ENCODE data around the gene WDR37. TPM values are rescaled to one million over a fixed set of nuclear protein-coding genes. Genes with fewer than 3 reads are reported as not detected.

The WDR37 gene
- total RNA-seq, 1 experiment from 2014 or later, result 14.2 TPM

DNA sequence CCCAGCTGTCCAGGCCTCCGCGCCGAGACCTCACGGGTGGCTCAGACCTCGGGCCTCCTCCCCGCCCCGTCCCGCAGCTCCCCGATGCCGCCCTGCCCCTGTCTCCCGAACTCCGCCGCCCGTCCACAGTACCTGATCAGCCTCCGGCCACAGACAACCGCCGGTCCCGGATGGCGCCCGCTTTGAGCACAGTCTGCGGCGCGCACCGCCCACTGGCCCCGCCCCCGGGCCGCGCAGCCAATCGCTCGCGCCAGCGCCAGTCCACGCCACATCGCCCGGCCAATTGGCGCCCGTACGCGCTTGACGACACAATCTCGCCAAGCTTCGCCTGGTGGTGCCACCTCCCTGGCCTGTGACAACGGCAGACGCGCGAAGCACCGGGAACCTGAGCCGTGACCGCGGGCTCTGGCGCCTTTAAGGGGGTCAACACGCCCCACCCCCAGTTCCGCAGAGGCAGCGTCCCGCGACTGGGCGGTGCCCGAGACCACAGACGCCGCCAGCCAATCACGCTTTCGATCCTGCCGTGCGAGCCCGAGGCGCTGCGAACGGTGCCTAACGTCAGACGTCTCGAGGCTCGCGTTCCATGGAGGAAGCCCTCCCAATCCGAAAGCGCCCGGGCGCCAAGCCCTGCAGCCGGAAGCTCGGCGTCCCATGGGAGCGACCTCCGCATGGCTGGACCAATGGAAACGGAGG is 7.3 kb upstream of the WDR37 start, which contains the start of gene IDI1:
TSS of gene IDI1 (minus strand) at position 388 of the 693 bp plus-strand sequence. CDS start at position 272, 116 bp downstream.
- POLR2A ChIA-PET, result interaction anchor here (0.7 to 11.5 kb wide), 23 partner anchors 9 to 913 kb away, joined by 3 to 217 read pairs (median 4); partner anchors contain the start of genes GTPBP4, IDI2, LARP4B and ZMYND11
- peak within 1 kb of the TSS; percentile 99 for H3K27ac Mint-ChIP-seq (ENCODE audit: low read depth, unreplicated experiment)
- intact Hi-C loops (cut with micrococcal nuclease), result loop anchor here (2.0 kb wide), 1 partner anchor 118 kb away; the partner anchor contains the start of gene LARP4B
- TF ChIP-seq, protein P1, sequence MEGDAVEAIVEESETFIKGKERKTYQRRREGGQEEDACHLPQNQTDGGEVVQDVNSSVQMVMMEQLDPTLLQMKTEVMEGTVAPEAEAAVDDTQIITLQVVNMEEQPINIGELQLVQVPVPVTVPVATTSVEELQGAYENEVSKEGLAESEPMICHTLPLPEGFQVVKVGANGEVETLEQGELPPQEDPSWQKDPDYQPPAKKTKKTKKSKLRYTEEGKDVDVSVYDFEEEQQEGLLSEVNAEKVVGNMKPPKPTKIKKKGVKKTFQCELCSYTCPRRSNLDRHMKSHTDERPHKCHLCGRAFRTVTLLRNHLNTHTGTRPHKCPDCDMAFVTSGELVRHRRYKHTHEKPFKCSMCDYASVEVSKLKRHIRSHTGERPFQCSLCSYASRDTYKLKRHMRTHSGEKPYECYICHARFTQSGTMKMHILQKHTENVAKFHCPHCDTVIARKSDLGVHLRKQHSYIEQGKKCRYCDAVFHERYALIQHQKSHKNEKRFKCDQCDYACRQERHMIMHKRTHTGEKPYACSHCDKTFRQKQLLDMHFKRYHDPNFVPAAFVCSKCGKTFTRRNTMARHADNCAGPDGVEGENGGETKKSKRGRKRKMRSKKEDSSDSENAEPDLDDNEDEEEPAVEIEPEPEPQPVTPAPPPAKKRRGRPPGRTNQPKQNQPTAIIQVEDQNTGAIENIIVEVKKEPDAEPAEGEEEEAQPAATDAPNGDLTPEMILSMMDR (IDR thresholded peaks at IDR 0.05; ENCODE audit: unreplicated experiment), result no peak
- CTCF ChIA-PET, result interaction anchor here (0.8 kb wide), 2 partner anchors 21 to 26 kb away, joined by 4 read pairs; no protein-coding TSS in a partner anchor
- no peaks in the 10 kb centered on the region for H3K9me3 Mint-ChIP-seq (ENCODE audit: unreplicated experiment)
- H3K36me3 Mint-ChIP-seq (ENCODE audit: insufficient read depth, unreplicated experiment), result peaks cover 33% of the 10 kb centered on the region
- peaks cover 36% of the 10 kb centered on the region for H3K4me1 Mint-ChIP-seq (ENCODE audit: insufficient read depth, unreplicated experiment)
- peak within 1 kb of the TSS; percentile 88 for H3K4me3 Mint-ChIP-seq (ENCODE audit: unreplicated experiment)
- DNase-seq (ENCODE audit: unreplicated experiment), result peak; percentile 98
- no TSS peak for BruUV-seq (replicated peaks)
- H3K27me3 Mint-ChIP-seq (ENCODE audit: insufficient read depth, unreplicated experiment), result no peaks in the 10 kb centered on the region

DNA sequence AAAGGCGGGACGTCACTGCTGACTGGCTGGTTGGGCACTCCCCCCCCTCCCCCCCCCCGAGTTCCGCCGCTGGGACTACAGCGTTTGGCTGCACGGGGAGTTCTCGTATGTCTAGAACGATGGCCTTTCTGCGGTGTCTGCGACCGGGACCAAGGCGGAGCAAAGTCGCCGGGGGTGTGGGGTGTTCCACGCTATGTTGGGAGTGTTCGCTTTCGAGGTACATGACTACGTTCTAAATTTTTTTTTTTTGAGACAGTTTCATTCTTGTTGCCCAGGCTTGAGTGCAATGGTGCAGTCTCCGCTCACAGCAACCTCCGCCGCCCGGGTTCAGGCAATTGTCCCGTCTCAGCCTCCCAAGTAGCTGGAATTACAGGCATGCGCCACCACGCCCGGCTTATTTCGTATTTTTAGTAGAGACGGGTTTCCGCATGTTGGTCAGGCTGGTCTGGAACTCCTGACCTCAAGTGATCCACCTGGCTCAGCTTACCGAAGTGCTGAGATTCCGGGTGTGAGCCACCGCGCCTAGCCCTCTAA is 6.7 kb upstream of the WDR37 start:
- intact Hi-C loops (cut with micrococcal nuclease), result loop anchor here (2.0 kb wide), 1 partner anchor 119 kb away; the partner anchor contains the start of gene LARP4B
- H3K9me3 Mint-ChIP-seq (ENCODE audit: unreplicated experiment), result no peaks in the 10 kb centered on the region
- peaks cover 36% of the 10 kb centered on the region for H3K4me1 Mint-ChIP-seq (ENCODE audit: insufficient read depth, unreplicated experiment)
- no TSS peak for BruUV-seq (replicated peaks)
- TF ChIP-seq, protein P1 (IDR thresholded peaks at IDR 0.05; ENCODE audit: unreplicated experiment), result no peak
- no peaks in the 10 kb centered on the region for H3K27me3 Mint-ChIP-seq (ENCODE audit: insufficient read depth, unreplicated experiment)
- POLR2A ChIA-PET, result interaction anchor here (0.7 to 11.5 kb wide), 23 partner anchors 8 to 914 kb away, joined by 3 to 217 read pairs (median 4); partner anchors contain the start of genes GTPBP4, IDI2, LARP4B and ZMYND11
- CTCF ChIA-PET, result interaction anchor here (0.8 to 1.3 kb wide), 4 partner anchors 8 to 25 kb away, joined by 3 to 5 read pairs (median 4); no protein-coding TSS in a partner anchor
- peak overlapping the region; percentile 99 for H3K27ac Mint-ChIP-seq (ENCODE audit: low read depth, unreplicated experiment)
- peak overlapping the region; percentile 88 for H3K4me3 Mint-ChIP-seq (ENCODE audit: unreplicated experiment)
- no peak for DNase-seq (ENCODE audit: unreplicated experiment)
- peaks cover 27% of the 10 kb centered on the region for H3K36me3 Mint-ChIP-seq (ENCODE audit: insufficient read depth, unreplicated experiment)

DNA sequence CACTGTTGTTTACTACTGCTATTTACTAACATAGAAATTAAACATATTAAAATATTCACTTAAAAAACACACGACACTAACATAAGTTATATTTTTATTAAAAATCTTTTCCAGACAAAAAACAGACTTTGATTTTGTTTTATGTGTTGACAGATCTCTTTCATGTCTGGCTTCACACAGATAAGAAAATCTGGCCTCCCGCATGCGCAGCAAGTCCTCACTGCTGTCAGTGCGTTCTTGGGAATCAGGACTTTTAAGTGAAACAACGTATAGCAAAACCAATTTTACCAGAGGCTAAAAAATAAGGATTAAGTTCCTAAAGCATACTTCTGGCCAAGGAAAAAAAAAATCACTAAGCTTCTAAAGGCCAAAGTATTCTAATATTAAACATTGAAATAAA is 6.0 kb upstream of the WDR37 start:
- intact Hi-C loops (cut with micrococcal nuclease), result no loop called here
- peaks cover 21% of the 10 kb centered on the region for H3K36me3 Mint-ChIP-seq (ENCODE audit: insufficient read depth, unreplicated experiment)
- no TSS peak for BruUV-seq (replicated peaks)
- ChIA-PET CTCF (interaction anchor here (0.5 to 1.3 kb wide), 6 partner anchors 8 to 370 kb away, joined by 3 to 5 read pairs (median 4); no protein-coding TSS in a partner anchor), POLR2A (interaction anchor here (0.6 to 11.5 kb wide), 14 partner anchors 8 to 666 kb away, joined by 3 to 217 read pairs (median 8); partner anchors contain the start of genes GTPBP4 and LARP4B)
- no peaks in the 10 kb centered on the region for H3K27me3 Mint-ChIP-seq (ENCODE audit: insufficient read depth, unreplicated experiment)
- H3K9me3 Mint-ChIP-seq (ENCODE audit: unreplicated experiment), result no peaks in the 10 kb centered on the region
- H3K4me1 Mint-ChIP-seq (ENCODE audit: insufficient read depth, unreplicated experiment), result peaks cover 36% of the 10 kb centered on the region
- H3K27ac Mint-ChIP-seq (ENCODE audit: low read depth, unreplicated experiment), result peak overlapping the region; percentile 99
- TF ChIP-seq, protein P1 (IDR thresholded peaks at IDR 0.05; ENCODE audit: unreplicated experiment), result no peak
- peak; percentile 30 for DNase-seq (ENCODE audit: unreplicated experiment)
- H3K4me3 Mint-ChIP-seq (ENCODE audit: unreplicated experiment), result peak overlapping the region; percentile 88

DNA sequence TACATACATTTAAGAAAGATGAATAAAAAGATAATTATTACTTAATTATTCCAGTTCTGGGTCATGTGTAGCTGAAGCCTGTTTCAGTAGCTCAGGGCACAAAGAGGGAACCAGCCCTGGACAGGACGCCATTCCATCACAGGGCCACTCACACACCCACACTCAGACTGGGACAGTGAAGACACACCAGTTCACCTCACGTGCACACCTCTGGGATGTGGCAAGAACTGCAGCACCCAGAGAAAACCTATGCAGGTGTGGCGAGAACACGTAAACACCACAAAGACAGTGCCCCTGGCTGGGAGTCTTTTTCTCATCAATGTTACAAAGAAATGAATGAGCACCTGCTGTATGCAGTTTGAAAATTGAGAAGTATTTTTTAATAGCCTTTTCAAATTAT is 5.6 kb upstream of the WDR37 start:
- Mint-ChIP-seq H3K4me1 (ENCODE audit: insufficient read depth, unreplicated experiment) (peaks cover 32% of the 10 kb centered on the region), H3K27ac (ENCODE audit: low read depth, unreplicated experiment) (peak overlapping the region; percentile 99)
- BruUV-seq (replicated peaks), result no TSS peak

More for the DNA sequence above, 5.6 kb upstream of the WDR37 start:
- ChIA-PET POLR2A (interaction anchor here (0.6 to 11.5 kb wide), 7 partner anchors 9 to 639 kb away, joined by 4 to 217 read pairs (median 46); partner anchors contain the start of genes GTPBP4 and LARP4B), CTCF (interaction anchor here (0.5 to 1.3 kb wide), 5 partner anchors 9 to 370 kb away, joined by 3 to 5 read pairs (median 5); no protein-coding TSS in a partner anchor)
- Mint-ChIP-seq H3K9me3 (ENCODE audit: unreplicated experiment) (no peaks in the 10 kb centered on the region), H3K27me3 (ENCODE audit: insufficient read depth, unreplicated experiment) (no peaks in the 10 kb centered on the region), H3K4me3 (ENCODE audit: unreplicated experiment) (peak overlapping the region; percentile 88), H3K36me3 (ENCODE audit: insufficient read depth, unreplicated experiment) (peaks cover 21% of the 10 kb centered on the region)
- intact Hi-C loops (cut with micrococcal nuclease), result no loop called here
- DNase-seq (ENCODE audit: unreplicated experiment), result peak; percentile 71
- TF ChIP-seq, protein P1 (IDR thresholded peaks at IDR 0.05; ENCODE audit: unreplicated experiment), result no peak

All from MCF 10A (cell line).